GM21515 (cell line): ENCODE results near the gene OPRD1.

Experiments used
- ATAC-seq: cut with Tn5 transposase; IDR thresholded peaks from one replicate; pipeline ENCODE4 v1.9.1; 2021; ENCODE audit not compliant: unreplicated experiment

OPRD1 gene

GRCh38 chr1:28882009-28882628 lies 70.1 kb downstream of the OPRD1 start:
- no peak for ATAC-seq

GRCh38 chr1:28883242-28883616 lies 71.3 kb downstream of the OPRD1 start:
- ATAC-seq: no peak

GRCh38 chr1:28885472-28885877 lies 73.5 kb downstream of the OPRD1 start:
- ATAC-seq: no peak

GRCh38 chr1:28885977-28886730 lies 74.2 kb downstream of the OPRD1 start:
- ATAC-seq: no peak

GRCh38 chr1:28886731-28887418 lies 74.9 kb downstream of the OPRD1 start:
- ATAC-seq: peak; percentile 52

- ATAC-seq: no peak
These were observed 75.5 kb downstream of the OPRD1 start for GRCh38 chr1:28887419-28887834.

- ATAC-seq: no peak
These were observed 76.1 kb downstream of the OPRD1 start for GRCh38 chr1:28887835-28888682.

- no peak for ATAC-seq
These were observed 76.9 kb downstream of the OPRD1 start for GRCh38 chr1:28888915-28889314.

- no peak for ATAC-seq
These were observed 77.4 kb downstream of the OPRD1 start for GRCh38 chr1:28889357-28889756.

GRCh38 chr1:28890435-28890834 lies 78.5 kb downstream of the OPRD1 start:
- no peak for ATAC-seq

GRCh38 chr1:28890836-28891235 lies 78.9 kb downstream of the OPRD1 start:
- ATAC-seq: no peak

- ATAC-seq: no peak
These were observed 79.3 kb downstream of the OPRD1 start for GRCh38 chr1:28891256-28891655.

- no peak for ATAC-seq
These were observed 81.6 kb downstream of the OPRD1 start for GRCh38 chr1:28893403-28894102.

- ATAC-seq: no peak
These were observed 82.8 kb downstream of the OPRD1 start for GRCh38 chr1:28894785-28895184.

- ATAC-seq: no peak
These were observed 84.1 kb downstream of the OPRD1 start for GRCh38 chr1:28895896-28896608.

- no peak for ATAC-seq
These were observed 84.6 kb downstream of the OPRD1 start for GRCh38 chr1:28896609-28896986.

GRCh38 chr1:28897789-28898188 lies 85.8 kb downstream of the OPRD1 start:
- ATAC-seq: no peak

- no peak for ATAC-seq
These were observed 86.5 kb downstream of the OPRD1 start for GRCh38 chr1:28898405-28898881.

- ATAC-seq: no peak
These were observed 87.3 kb downstream of the OPRD1 start for GRCh38 chr1:28899267-28899666.

GRCh38 chr1:28900562-28900961 lies 88.6 kb downstream of the OPRD1 start:
- ATAC-seq: no peak
